CD4-positive, alpha-beta T cell treated with Interleukin-17A for 4 hours (primary cell): ENCODE data around the gene KISS1R.

ENCODE experiments used
- DNase-seq: peaks from one replicate; pipeline ENCODE4 v3.0.0-alpha.2; 2020; ENCODE audit warnings: mixed read lengths

Gene KISS1R

DNA sequence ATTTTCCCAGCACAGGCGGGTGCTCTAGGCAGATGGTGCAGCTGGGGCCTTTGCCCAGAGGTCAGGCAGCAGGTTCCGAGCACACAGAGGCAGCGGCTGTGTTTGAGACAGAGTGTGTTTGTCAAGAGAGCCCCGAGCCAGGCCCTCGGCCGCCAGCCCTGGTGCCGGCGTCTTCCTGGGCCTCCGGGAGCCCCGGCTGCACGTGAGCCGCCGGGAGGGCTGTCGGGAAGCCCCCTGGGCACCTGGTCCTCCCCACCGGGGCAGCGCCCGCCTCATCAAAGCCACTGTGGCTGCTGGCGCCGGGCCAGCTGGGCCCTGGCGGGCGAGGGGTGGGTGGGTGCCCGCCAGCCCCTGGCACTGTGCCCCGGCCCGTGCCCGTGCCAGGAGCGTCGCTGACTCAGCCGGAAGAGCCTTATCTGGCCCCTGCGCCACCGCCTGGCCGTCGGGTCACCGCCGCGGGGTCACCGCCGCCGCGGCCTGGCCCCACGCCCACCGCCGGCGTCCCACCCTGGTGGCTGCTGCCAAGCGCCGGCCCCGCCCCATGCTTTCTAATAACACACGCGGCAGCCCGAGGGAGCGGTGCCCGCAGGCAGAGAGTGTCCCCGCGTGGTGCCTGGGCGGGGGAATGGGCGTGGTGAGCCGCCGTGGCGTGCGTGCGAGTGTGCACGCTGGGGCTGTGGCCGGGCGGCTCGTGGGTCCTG lies 23.6 kb downstream of the KISS1R start:
- DNase-seq, result peak; percentile 83

DNA sequence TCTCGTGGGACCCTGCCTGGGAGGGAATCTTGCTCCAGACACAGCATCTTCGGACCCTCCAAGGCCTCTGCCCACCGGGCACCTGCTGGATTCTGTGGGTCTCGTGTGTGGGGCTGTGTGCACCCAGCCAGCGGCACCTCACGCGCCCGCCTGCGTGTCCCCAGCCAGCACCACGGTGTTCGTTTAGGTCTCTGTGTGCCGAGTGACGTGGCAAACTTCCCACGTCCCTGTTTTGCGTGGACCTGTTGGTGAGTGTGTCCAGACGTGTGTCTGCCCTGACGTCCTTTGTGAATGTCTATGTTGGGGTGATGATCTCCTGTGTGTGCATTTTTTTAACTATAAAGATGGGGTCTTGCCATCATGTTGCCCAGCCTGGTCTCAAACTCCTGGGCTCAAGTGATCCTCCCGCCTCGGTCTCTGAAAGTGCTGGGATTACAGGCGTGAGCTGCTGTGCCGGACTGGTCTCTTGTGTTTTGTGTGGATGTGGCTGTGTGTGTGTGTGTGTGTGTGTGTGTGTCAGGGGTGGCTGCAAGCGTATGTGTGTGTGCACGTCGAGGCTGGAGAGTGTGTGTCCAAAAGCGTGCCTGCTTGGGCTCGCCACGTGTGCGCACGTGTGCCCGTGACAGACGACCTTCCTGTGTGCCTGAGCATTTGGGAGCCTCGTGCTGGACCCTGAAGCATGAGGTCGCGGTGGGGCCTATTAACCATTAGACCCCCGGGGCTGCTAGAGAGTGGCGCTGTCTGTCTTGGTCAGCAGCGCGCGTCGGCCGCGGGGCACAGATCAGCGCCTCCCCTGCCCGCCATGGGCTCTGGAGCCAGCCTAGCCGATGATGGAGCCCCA lies 24.4 kb downstream of the KISS1R start:
- no peak for DNase-seq

DNA sequence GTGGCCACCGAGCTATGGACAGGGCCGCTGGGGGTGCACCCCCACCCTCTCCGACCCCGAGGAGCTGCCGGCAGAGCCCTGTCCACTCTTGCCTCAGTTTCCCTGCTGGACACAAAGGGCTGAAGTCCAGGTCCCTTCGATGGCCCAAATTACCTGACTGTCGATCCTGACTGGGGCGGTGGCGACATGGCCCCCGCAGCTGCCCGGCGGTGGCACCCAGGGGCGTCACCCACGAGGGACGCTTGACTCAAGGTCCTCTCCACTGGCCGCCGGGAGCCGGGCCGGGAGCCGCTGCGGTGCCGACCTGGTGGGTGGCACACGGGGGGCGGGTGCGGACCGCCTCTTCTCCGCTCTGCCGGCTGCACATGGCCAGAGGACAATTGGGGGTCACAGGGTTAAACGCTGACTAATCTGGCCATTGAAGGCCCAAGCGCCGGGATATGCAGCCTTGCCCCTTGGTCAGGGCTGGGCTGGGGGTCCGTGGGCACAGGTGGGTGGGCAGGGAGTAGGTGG lies 25.1 kb downstream of the KISS1R start:
- DNase-seq, result no peak

DNA sequence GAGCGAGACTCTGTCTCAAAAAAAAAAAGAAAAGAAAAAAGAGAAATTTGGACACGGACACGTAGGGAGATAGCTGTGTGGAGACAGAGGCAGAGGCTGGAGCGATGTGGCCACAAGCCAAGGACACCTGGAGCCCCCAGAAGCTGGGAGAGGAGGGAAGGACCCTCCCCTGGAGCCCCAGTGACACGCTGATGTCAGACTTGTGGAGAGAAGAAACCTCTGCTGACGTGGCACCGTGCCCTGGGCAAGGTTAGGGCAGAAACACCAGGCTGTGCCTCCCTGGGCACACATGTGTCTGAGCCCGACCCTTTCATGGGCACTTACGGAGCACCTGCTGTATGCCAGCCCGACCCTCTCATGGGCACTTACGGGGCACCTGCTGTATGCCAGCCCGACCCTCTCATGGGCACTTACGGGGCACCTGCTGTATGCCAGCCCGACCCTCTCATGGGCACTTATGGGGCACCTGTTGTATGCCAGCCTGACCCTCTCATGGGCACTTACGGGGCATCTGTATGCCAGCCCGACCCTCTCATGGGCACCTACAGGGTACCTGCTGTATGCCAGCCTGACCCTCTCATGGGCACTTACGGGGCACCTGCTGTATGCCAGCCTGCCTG lies 26.5 kb downstream of the KISS1R start:
- no peak for DNase-seq

- no peak for DNase-seq
These were observed 27.0 kb downstream of the KISS1R start for GRCh38 chr19:944171-944567.

DNA sequence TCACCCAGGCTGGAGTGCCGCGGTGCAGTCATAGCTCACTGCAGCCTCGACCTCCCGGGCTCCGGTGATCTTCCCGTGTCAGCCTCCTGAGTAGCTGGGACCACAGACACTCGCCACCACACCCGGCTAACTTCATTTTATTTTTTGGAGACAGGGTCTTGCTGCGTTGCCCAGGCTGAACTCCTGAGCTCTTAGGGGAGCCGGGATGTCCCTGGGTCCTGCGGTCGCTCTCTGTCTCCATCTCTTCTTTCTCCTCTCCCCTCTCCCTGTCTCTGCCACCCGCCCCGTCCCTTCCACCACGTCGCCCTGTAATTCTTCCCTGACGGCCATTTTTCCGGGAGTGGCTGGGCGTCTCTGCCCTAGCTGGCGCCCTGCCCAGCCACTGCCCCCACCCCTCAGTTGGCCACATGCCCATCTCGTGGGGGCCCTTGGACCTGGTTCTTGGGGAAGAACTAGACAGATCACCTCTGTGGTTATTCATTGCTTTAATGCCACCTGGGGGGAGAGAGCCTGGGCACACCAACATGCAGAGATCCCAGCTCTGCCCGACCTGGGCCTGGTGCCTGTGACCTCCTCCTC lies 27.6 kb downstream of the KISS1R start:
- DNase-seq, result no peak

DNA sequence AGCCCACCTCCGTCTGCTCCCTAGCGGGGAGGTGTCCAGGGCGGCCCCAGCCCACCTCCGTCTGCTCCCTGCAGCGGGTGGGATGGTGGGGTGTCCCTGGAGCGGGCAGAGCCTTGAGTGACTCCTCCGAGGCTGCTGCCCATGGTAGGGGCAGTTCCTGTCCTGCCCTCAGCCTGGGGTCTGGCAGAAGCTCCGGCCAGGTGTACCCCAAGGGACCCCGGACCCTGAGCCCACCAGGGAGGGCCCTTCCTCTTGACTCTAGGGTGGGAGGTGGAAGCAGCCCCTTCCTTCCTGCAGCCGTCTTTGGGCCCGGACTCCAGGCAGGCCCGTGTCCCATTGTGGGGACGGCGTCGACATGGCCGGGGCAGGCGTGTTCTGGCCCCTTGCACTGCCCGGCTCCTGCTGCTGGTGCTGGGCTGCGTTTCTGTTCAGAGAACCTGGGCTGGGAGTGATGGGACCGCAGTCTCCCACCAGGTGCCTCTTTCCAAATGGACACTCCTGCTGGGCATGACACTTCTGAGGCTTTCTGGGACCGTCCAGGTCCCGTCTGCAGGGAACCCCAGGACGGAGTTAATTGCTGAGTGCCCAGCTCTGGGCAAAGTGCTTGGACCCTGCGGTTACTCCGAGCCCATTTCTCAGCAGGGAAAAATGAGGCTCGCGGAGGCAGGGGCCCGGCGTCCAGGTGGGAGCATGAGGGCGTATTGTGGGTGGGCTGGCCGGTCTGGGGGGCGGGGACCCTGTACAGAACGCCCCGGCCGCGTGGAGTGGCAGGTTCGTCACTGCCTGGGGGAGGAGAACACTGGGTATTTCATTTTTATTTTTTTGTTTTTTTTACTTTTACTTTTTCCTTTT lies 28.5 kb downstream of the KISS1R start:
- no peak for DNase-seq

DNA sequence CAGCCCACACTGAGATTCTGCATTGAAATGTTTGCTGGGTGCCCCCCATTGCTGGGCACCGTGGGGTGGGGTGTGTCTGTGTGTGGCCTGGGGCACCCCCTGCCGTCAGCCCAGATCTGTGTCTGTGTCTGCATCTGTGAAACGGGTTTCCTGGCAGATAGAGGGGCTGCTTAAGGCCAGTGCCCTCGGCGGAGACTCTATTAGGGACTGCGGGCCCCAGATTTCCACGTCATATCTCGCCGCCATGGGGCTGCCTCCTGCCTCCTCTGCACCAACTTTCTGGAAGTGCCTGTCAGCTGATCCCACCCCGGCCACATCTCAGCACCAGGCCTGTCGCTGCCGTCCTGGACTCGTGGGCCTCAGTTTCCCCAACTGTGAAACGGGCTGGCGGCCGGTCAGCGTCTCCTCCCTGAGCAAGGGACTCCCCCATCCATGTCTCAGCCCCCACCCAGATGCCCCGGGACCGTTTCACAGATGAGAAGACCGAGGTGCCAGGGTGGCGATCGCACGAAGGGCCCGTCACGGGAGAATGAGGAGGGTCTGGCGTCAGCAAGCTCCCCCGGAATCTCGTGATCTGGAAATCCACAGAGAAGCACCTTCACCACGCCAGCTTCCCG lies 30.1 kb downstream of the KISS1R start:
- no peak for DNase-seq

DNA sequence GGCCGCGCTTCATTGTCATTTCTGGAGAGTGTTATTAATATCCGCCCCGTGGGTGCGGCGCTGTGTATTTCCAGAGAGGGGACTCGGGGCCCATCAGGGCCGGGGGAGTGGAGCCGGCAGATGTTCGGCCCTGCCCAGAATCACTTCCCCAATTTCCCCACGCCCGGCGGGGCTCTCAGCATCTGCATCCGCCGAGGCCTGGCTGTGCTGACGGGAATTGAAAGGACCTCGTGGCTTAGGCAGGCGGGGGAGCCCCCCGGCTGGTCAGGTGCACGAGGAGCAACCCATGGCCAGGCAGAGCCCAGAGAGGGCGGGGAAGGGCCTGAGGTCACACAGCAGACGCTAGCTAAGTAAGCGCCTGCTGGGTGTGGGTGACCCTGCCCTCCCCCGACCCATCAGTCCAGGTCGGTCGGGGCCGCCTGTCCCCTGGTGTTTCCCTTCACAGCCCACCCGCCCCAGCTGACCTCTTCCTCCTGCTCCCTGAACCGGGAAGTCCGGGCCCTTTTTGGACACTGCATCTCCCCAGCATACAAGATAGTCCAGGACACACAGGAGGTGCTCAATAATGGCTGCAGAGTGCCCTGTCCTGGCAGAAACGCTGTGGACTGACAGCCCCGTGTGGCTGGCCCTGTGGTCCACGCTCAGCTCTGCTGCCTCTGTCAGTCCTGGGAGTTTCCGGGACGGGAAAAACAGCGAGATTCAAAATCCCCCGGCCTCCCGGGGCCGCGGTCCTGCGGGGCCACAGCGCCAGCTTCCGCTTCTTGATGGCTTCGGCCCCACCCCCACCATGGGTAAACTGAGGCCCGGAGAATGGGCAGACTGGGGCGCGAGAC lies 30.8 kb downstream of the KISS1R start:
- no peak for DNase-seq

DNA sequence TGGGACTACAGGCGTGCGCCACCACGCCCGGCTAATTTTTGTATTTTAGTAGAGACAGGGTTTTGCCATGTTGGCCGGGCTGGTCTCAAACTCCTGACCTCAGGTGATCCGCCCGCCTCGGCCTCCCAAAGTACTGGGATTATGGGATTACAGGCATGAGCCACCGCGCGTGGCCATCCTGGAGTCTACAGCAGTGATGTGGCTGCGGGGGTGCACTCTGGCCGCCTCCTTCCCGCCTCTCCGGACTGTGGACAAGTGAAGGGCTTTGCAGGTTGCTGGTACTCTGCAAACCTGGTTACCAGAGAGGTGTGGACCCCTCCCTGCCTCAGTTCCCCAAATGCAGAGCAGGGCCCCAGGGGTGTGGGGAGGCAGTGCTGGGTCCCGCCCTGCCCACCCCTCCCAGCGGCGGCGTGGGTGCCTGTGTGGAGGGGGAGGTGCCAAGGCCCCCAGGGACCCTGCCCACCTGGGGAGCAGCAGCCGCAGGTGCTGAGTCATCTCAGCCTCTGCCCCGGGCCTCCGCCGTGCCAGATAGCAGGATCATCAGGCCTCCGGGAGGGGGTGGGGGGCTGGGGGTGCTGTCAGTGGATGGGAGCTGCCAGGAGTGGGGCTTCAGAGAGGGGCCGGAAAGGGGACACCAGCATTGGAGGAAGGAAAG lies 31.8 kb downstream of the KISS1R start:
- no peak for DNase-seq

DNA sequence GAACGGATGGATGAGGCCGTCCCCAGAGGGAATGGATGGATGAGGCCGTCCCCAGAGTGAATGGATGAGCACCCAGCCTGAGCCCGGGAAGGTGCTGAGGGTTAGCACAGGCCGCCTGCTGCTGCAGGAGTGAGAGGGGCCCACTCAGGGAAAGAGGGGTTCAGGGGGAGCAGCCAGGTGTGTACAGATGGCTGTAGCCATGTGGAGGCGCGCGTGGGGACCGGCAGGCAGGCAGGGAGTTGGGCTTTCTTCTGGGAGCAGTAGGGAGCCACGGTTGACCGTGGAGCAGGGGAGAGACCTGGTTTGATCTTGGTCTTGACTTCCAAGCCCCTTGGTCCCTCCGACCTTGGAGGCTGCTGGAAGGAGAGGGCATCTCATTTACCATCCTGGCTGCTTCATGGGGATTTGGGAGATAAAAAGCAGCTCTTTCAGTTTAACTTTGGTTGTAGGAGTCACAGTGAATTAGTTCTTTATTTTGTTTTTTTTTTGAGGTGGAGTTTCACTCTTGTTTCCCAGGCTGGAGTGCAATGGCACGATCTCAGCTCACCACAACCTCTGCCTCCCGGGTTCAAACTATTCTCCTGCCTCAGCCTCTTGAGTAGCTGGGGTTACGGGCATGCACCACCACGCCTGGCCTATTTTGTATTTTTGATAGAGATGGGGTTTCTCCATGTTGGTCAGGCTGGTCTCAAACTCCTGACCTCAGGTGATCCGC lies 33.4 kb downstream of the KISS1R start:
- DNase-seq, result no peak

DNA sequence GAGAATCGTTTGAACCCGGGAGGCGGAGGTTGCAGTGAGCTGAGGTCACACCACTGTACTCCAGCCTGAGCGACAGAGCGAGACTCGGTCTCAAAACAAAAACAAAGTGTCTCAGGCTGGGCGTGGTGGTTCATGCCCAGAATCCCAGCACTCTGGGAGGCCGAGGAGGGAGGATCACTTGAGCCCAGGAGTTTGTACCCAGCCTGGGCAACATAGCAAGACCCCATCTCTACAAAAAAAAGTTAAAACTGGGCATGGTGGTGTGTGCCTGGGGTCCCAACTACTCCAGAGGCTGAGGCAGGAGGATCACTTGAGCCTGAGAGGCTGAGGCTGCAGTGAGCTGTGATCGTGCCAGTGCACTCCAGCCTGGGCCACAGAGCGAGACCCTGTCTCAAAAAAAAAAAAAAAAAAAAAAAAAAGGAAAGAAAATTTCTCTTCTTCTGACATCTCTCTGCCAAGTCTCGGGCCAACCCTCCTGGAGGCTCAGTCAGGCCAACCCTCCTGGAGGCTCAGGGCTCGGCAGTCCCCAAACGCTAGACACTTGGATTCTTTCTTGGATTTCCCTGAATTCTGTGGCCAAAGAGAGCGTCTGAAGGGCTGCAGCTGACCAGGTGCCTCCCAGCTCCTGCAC lies 35.0 kb downstream of the KISS1R start:
- no peak for DNase-seq

DNA sequence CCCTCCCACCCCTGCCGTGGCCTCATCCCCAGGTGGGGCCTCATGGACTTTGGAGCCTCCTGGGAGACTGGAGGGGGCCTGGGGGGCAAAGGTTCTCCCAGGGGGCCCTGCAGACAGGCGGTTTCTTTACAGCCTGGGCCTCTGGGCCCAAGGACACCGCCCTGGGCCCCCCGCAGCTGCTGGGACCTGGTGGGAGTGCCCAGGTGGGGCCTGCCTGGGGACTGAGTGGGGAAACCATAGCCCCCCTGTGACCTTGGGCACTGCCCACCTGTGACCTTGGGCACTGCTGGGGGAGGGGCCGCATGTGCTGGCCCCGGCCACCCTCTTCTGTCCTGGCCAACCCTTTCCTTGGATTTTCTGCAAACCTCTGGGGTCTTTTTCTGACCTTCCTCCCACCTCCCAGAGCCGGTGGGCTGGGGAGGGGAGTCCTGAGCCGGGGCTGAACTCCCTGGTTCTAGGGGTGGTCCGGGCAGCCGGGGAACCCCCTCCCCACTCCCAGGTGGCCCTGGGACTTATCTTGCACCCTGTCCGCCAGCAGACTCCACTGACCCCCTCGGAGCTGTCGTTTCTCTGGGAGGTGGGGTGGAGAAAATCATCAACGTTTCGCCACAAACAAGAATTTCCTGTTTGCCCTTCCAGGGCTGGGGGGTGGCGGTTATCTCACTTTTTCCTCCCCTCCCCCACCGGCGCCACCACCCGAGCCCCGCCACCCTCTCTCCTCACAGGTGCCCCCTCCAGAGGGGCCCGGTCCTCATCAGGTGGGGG lies 35.7 kb downstream of the KISS1R start:
- peak; percentile 43 for DNase-seq

- no peak for DNase-seq
These were observed 36.5 kb downstream of the KISS1R start for GRCh38 chr19:953445-954271.

GRCh38 chr19:954272-954671 lies 37.1 kb downstream of the KISS1R start:
- DNase-seq, result no peak

DNA sequence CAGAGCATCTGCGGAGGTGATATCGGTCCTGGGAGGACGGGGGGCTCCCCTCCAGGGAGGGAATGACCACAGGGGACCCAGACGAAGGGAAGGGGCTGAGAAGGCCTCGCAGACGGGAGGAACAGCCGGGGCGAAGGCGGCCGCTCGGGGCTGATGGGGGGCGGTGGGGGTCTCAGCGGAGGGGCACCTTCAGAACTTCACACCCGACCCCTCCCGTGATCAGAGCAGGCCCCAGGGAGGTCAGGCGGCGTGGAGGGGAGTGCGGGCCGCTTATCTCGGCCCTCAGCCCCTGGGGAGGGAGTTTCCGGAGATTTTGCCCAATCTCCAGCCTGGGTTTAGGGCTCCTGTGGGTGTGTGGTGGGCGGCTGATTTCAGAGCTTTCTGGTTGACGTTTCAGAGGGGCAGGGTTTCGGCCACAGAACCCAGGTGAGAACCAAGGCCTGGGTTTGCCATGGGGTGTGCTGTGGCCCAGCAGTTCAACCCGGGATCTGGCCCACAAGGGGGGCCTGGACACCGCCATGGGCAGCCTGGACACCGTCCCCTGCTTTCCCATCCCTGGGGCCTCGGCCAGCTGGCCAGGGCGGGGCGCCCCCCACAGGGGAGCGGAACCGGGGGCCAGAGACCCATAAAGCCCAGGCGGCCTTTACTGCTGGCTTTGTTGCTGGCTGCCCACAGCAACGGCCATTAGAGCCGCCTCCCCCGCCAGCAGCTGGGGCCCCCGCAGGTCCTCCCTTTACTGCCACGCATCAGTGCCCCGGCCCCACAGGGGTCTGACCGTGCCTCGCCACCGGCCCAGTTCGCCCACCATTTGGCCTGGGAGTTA lies 37.8 kb downstream of the KISS1R start:
- no peak for DNase-seq
